Vagina (tissue), 2 donors: ENCODE data around the gene CDHR3. TPM values are rescaled to one million over a fixed set of nuclear protein-coding genes. Genes with fewer than 3 reads are reported as not detected.

ENCODE experiments used
- DNase-seq, 2 donors: peaks; one replicate each; pipeline ENCODE4 v3.0.0-alpha.2; 2017; ENCODE audit errors: extremely low spot score in 2 of 2
- H3K27ac ChIP-seq: fragments of 200-600 bp; sonication (generic); one replicate; pipeline ENCODE4 v1.5.1; 2019
- H3K27me3 ChIP-seq: fragments of 200-600 bp; sonication (generic); one replicate; pipeline ENCODE4 v1.5.1; 2019
- H3K36me3 ChIP-seq, 2 donors: fragments of 200-600 bp; sonication (generic); one replicate each; pipeline ENCODE4 v1.5.1; 2017 to 2019
- H3K4me1 ChIP-seq: fragments of 200-600 bp; sonication (generic); one replicate; pipeline ENCODE4 v1.5.1; 2019
- H3K4me3 ChIP-seq, 2 donors: fragments of 200-600 bp; sonication (generic); 1 replicate in 1 of 2; 2 replicates in 1 of 2; pipeline ENCODE4 v1.5.1; 2016 to 2019
- H3K9me3 ChIP-seq: fragments of 200-600 bp; sonication (generic); one replicate; pipeline ENCODE4 v1.5.1; 2019
- CTCF ChIP-seq, 3 experiments: fragments of 450-650 bp in 2 of 3; fragments of 200-600 bp in 1 of 3; sonication (generic) in 1 of 3; IDR thresholded peaks; one replicate each; pipeline ENCODE4 v1.5.1; 2017 to 2019; ENCODE audit warnings: antibody characterized with exemption in 3 of 3, mild to moderate bottlenecking in 2 of 3, moderate library complexity in 2 of 3
- POLR2A ChIP-seq, 2 donors: fragments of 450-650 bp; IDR thresholded peaks; one replicate each; pipeline ENCODE4 v1.6.1; 2017; ENCODE audit warnings: antibody characterized with exemption in 2 of 2, mild to moderate bottlenecking in 2 of 2, moderate library complexity in 2 of 2
- POLR2AphosphoS5 ChIP-seq, 2 donors: sonication (generic); formaldehyde crosslinking; IDR thresholded peaks; one replicate each; pipeline ENCODE4 v1.9.0; 2017; ENCODE audit warnings: antibody characterized with exemption in 2 of 2, mild to moderate bottlenecking in 2 of 2, low read depth in 1 of 2; ENCODE audit not compliant: insufficient read depth in 1 of 2
- intact Hi-C: fragments of 100-400 bp; cut with DNase I; formaldehyde crosslinking; loops from one replicate; pipeline ENCODE4 v1.15.1; 2023
- total RNA-seq: library from RNA; depleted of rRNA; stranded (reverse); fragments of >200 nt; gene quantifications from one replicate; pipeline ENCODE4 v1.2.3, GENCODE V29; 2016

CDHR3 gene
- total RNA-seq, 1 donor from 2014 or later: 8.8 TPM

DNA sequence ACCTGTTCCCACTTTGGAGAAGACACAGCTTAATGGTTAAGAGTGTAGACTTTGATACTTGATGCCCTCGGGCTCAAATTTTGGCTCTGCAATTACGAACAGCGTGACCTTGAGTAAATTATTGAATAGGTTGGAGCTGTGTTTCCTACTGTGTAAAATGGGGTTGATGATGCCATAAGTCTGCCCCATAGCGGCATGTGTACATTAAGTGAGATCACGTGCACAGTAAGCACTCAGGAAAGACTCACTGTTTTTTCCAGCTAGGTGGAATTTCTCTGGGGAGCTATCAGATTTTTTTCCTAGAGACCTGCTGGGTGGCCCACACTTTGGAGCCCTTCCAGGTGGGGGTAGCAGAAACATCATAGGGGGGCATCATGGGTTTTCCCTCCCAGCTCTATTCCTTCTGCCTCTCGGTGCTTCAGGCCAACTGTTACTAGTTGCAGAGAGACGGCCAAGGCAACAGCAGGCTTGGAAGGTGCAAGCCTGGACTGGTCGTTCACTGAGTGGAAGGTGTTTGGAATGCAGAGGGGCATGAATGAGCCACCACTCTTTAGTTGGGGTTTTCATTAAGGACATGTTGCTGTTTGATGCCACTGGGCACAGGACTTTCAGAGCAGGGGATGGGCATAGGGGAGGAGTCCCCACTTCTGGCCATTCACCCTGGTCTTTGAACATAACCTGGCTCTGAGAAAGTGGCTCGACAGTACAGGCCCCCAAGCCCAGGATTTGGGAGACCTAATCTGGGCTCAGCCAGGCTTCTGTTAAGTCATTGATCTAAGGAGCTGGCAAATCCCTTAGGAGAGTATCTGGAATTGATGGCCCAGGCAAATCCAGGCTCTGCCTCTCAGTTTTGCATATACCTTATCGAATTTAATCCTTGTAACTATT, 85.0 kb downstream of the CDHR3 start:
- intact Hi-C loops: no loop called here
- Histone ChIP-seq H3K4me3 (no peak overlapping the region), H3K4me1 (peaks cover 36% of the 10 kb centered on the region), H3K27ac (no peak overlapping the region), H3K9me3 (no peaks in the 10 kb centered on the region), H3K36me3 (no peaks in the 10 kb centered on the region), H3K27me3 (no peaks in the 10 kb centered on the region)
- no peak for DNase-seq
- TF ChIP-seq POLR2A (IDR thresholded peaks at IDR 0.05) (no peak), CTCF (IDR thresholded peaks at IDR 0.05) (no peak)

DNA sequence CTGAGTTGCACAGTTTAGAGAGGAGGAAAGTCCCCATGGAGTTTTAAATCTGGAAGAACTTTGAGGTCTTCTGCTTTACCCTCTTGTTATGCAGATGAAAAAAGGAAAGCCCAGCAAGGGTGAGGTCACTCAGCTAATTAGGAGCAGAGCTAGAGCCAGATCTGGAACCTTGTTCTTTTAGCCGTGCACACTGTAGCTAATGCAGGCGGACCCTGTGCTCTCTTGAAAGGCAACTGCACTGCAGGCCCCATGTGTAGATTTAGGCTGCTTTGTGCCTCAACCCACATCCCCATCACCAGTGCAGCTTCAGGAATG, 85.6 kb downstream of the CDHR3 start:
- Histone ChIP-seq H3K27ac (no peak overlapping the region), H3K4me1 (peaks cover 35% of the 10 kb centered on the region), H3K9me3 (no peaks in the 10 kb centered on the region), H3K27me3 (no peaks in the 10 kb centered on the region), H3K36me3 (no peaks in the 10 kb centered on the region), H3K4me3 (no peak overlapping the region)
- DNase-seq: no peak
- no peak for TF ChIP-seq POLR2AphosphoS5 (IDR thresholded peaks at IDR 0.05; ENCODE audit: insufficient read depth in 1 of 2, low read depth in 1 of 2)
- no peak for TF ChIP-seq CTCF (IDR thresholded peaks at IDR 0.05)
- no peak for TF ChIP-seq POLR2A (IDR thresholded peaks at IDR 0.05)
- intact Hi-C loops: no loop called here

DNA sequence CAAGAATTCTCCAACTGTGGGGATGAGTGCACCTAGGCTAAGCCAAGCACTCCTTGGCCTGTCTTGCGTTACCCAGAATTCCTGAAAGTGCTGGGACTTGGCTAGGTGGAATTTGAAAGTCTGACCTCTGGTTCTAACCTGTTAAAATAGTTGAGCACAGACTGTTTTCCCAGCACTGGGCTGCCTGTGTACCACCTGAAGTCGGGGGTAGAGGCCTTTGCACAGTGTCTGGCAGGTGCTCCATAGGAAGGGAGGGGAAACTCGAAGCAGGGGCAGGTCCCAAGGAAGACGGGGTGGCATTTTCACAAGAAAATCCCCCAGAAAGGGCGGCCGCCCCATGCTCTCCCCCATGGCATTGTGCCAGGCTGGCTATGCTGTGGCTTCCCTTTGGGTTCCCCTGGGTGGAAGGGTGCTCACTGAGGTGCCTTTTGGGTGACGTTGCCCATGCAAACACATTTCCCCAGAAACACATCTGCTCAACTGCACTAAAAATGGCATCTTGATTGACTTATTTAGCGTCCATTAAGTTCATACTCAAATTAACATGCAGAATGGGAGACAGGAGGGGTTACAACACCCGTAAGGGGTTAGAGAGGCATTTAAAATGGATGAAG, 86.2 kb downstream of the CDHR3 start:
- TF ChIP-seq POLR2A (IDR thresholded peaks at IDR 0.05) (no peak), CTCF (IDR thresholded peaks at IDR 0.05) (no peak), POLR2AphosphoS5 (IDR thresholded peaks at IDR 0.05; ENCODE audit: insufficient read depth in 1 of 2, low read depth in 1 of 2) (no peak)
- intact Hi-C loops: no loop called here
- peaks cover 35% of the 10 kb centered on the region for H3K4me1 ChIP-seq

GRCh38 chr7:106050002-106050745, 87.1 kb downstream of the CDHR3 start:
- TF ChIP-seq POLR2AphosphoS5 (IDR thresholded peaks at IDR 0.05; ENCODE audit: insufficient read depth in 1 of 2, low read depth in 1 of 2) (peak in 1 of 2 donors; percentile 29), POLR2A (IDR thresholded peaks at IDR 0.05) (no peak)
- Histone ChIP-seq H3K36me3 (no peaks in the 10 kb centered on the region), H3K4me3 (no peak overlapping the region), H3K4me1 (peaks cover 35% of the 10 kb centered on the region), H3K9me3 (no peaks in the 10 kb centered on the region), H3K27ac (peak overlapping the region; percentile 62), H3K27me3 (no peaks in the 10 kb centered on the region)
- no peak for DNase-seq
- intact Hi-C loops: no loop called here

More for the DNA sequence above, 86.2 kb downstream of the CDHR3 start:
- Histone ChIP-seq H3K27ac (no peak overlapping the region), H3K36me3 (no peaks in the 10 kb centered on the region), H3K9me3 (no peaks in the 10 kb centered on the region), H3K4me3 (no peak overlapping the region), H3K27me3 (no peaks in the 10 kb centered on the region)
- DNase-seq: no peak

DNA sequence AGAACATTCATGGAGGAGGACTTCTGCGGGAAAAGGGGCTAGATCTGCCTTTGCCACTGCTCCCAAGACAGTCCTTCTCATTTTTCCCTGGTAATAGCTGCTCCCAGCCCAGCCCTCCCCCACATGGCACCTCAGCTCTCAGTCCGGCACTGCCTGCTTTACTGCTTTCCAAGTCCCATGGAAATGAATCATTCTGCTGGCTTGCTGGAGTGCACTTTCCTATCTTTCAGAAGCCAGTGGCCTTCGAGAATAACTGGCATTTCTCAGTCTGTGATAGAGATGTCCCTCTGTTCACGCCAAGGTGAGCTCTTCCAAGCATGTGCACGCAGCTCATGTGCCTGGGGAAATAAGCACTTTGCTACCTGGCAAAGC, 87.7 kb downstream of the CDHR3 start:
- no peaks in the 10 kb centered on the region for H3K36me3 ChIP-seq
- no peaks in the 10 kb centered on the region for H3K9me3 ChIP-seq
- peak overlapping the region; percentile 62 for H3K27ac ChIP-seq
- peaks cover 35% of the 10 kb centered on the region for H3K4me1 ChIP-seq
- TF ChIP-seq POLR2AphosphoS5 (IDR thresholded peaks at IDR 0.05; ENCODE audit: insufficient read depth in 1 of 2, low read depth in 1 of 2) (peak in 1 of 2 donors; percentile 46), POLR2A (IDR thresholded peaks at IDR 0.05) (no peak)
- DNase-seq: no peak
- intact Hi-C loops: no loop called here
- H3K27me3 ChIP-seq: no peaks in the 10 kb centered on the region
- H3K4me3 ChIP-seq: no peak overlapping the region
